T-helper 1 cell (primary cell): Measurements from ENCODE around the gene MED28.
"Not testable (repeated sequence)": the region's sequence is repeated elsewhere in the genome, so short reads cannot be mapped to it uniquely, and the experiment has no call there.

Source experiments
- DNase-seq, 5 donors: peaks; one replicate each; pipeline ENCODE4 v3.0.0-alpha.2; 2012 to 2020
- total RNA-seq, 4 donors: gene quantifications; one replicate each; lab custom pipeline; 2026; lab: John Stamatoyannopoulos, UW

The MED28 gene, protein sequence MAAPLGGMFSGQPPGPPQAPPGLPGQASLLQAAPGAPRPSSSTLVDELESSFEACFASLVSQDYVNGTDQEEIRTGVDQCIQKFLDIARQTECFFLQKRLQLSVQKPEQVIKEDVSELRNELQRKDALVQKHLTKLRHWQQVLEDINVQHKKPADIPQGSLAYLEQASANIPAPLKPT
- total RNA-seq, result 81.9 to 131 (median 104) reads per million in 4 donors

DNA sequence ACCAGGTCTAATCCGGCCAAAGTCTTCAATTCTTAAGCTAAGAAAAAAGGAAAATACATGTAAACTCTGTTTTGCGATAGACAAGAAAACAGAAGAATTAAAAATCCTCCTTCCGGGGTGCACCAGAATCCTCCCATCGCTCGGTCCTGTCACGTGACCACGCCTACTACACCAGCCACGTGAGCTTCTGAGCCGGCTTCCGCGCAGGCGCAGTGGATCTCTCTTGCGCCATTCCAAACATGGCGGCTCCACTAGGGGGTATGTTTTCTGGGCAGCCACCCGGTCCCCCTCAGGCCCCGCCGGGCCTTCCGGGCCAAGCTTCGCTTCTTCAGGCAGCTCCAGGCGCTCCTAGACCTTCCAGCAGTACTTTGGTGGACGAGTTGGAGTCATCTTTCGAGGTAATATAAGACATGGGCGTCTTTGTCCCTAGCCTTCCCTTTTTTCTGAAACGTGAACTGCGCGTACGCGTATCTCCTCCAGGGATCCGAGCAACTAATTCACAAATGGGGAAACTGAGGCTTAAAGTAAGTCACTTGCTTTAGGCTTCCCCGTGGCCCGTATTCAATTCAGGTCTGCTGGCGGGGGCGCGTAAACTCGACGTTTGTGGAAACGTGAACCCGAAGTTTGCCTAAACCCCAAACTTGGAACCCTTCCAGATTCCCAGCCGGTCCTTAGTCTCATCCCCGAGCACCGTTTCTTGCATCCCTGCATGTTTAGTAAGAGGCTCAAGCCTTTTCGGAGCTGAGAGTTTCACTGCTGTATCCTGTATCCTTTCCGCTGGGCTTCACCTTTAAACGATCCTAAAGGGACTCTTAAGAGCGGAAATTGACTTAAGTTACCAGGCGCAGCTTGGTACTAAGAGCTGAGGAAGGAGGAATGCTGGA, at the start of gene MED28:
TSS of gene MED28 (plus strand) at position 226 of the 884 bp plus-strand sequence. CDS start at position 240, 14 bp downstream.
- peak; percentile 94 to 97 (median 94) for DNase-seq

DNA sequence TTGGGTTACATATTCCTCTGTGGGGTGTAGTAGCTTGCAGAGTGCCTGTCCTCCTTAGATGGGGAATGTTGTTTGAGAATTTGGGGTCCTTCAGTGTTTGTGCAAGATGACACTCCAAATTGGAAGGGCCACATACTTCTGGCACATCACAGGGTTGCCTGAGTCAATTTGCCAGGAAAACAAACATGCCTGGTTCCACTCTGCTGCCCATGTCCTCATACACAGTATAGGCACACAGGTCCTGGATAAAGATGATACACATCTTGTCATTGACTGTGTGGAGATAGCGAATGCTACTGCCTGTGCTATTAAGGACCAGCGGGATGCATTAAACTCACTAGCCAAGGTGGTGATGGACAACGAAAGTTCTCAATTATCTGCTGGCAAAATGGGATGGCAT, 48.6 kb upstream of the MED28 start:
- no peak for DNase-seq

DNA sequence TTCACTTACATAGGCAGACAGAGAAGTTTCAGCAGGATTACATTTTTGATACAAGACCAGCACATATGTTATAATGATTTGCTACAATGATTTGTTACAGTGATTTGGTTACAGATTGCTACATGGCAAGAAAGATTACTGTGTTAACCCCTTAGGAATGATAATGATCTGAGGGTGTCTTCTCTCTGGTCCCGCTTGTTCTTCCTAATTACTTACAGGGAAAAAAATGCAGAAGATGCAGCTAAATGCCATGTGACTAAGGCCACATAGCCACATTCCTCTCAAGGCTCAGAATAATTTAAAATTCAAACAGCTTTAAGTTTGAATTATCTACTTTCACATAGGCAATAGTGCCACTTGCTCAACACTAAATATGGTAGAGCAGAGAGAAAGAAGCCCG, 47.2 kb upstream of the MED28 start:
- DNase-seq, result no peak

DNA sequence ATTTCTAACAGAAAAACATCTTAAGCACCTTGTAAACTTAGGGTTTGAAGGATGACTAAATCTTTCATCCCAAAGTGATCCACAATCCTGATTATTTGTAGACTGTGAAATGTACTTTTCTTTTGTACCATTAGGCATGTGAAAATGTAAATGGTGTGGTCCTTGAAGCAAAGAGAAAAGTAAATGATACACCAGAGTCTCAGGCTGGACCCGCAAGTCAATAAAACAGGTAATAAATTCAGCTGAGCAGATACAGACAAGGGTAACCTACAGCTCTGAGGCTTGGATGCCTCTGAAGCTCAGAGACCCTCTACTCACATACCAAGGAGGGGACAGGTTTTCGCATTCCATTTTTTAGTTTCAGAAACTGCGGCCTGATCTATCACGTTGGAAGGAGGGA, 40.2 kb upstream of the MED28 start:
- DNase-seq, result no peak

DNA sequence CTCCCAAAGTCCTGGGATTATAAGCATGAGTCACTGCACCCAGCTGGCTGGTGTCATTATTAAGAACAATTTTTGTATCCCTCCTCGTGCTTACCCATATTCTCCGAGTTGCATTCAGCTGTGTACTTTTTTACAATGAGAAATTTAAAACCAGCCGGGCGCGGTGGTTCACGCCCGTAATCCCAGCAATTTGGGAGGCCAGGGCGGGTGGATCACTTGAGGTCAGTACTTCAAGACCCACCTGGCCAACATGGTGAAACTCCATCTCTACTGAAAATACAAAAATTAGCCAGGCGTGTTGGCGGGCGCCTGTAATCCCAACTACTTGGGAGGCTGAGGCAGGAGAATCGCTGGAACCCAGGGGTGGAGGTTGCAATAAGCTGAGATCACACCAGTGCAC, 39.3 kb upstream of the MED28 start:
- not testable (repeated sequence) for DNase-seq

DNA sequence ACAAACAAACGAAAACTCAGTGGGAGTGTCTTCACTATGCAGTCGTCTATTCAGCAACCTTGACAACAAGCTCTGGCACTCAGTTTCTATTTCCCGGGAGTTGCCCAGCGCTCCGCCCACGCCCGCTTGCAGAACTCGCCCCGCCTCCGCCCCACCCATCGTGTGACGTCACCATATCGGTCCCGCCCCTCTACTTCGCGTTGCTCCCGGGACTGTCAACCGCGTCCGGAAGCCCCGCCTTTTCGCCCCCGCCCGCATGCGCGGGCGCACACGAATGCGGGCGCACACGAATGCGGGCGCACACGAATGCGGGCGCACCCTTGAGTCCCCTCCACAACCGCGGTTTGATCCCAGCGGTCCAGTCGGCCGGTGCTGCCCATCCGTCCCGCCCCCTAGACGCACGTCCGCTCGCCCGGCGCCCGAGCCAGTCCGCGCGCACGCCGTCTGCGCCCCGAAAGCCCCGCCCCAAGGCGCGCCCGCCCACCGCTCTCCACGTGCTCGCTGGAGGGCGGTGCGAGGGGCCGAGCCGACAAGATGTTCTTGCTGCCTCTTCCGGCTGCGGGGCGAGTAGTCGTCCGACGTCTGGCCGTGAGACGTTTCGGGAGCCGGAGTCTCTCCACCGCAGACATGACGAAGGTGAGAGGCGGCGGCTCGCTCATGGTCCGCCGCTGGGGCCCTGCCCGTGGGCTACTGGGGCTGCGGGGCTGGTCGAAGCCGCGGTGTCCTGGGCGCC, 37.3 kb upstream of the MED28 start, which contains the start of gene LAP3:
TSS of gene LAP3 (plus strand) at position 267 of the 733 bp plus-strand sequence. CDS start at position 535, 268 bp downstream.
- peak; percentile 95 to 99 (median 97) for DNase-seq

DNA sequence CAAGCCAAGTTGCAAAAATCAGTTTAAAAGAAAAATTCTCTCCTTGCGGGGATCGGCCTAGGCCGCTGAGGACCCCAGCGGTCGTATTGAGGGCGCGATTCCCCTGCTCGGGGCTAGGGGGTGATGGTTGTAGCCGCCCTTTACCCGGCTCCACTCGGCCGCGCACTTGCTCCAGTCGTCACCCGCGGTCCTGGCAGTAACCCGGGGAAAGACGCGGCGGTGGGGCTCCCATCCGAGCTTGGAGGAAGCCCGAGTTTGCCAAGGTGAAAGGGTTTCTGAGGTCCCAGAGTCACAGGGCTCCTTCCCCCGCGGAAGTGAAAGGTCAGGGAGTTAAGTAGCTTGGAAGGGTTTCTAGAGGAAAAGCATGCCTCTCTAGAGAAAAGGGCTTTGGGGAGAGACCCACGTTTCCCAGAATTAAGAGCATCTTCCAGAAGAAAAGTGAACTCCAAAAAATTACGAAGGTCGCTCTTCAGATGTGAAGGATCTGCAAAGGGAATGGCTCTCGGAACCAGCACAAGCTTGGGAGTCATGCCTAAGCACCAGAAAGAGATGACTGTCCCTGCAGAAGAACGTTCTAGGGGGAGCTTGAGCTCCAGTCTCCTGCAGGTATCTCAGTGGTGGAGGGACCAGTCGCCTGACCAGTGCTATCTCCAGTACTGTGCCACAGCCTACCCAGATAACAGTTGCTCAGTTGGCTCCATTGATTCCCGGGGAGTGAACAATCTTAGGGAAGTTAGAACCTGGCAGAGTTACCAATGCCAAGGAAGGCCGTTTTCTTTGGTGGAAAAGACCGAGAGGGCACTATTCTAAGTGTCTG, 36.6 kb upstream of the MED28 start:
- DNase-seq, result peak in 2 of 5 donors; percentile 2 to 21

DNA sequence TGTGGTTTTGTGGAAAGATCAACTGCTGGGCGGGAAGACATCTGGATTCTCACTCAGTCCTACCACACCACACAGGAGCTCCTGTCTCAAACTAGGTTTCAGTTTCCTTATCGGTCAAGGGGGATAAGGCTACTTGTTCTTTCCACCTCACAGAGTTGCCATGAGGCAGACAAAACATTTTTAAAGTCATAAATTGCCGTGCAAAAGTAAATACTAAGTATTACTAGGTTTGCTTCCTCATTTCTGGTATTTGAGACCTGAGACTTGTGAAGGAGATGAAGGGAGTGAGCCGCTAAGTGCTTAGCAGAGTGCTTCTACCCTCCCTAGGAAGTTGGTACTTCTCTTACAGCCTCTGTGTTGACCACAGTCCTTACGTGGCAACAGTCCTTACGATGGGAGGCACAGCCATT, 36.0 kb upstream of the MED28 start:
- DNase-seq, result peak in 1 of 5 donors; percentile 47

DNA sequence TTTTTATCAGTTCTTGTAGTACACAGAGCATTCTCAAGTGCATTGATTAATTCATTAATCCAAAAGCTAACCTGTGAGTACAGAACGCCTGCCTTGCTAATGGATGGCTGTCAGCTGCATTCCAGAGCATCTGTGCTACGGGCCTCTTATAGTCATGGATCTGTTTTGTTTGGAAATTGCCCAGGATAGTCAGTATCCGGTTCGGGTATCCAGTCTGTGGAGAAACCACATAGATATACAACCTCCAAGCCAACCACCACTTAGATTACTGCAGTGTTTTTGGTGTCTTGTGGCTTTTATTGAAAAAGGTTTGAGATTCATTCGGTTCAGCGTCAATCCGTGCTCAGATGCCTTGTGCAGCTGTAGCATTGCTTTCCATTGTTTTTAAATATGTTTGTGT, 33.5 kb upstream of the MED28 start:
- no peak for DNase-seq

DNA sequence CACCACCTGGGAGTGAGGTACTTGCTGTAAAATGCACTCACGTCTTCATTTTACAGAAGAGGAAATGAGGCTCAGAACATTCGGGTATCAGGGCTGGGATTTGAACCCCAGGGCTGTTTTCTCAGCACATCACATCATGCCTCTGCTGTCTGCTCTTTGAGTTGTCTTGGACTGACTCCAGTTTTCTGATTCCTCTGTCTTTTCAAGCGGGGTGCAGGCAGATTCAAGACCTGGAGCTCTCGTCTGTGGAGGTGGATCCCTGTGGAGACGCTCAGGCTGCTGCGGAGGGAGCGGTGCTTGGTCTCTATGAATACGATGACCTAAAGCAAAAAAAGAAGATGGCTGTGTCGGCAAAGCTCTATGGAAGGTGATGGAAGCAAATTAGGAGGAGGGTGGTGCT, 31.2 kb upstream of the MED28 start:
- DNase-seq, result no peak

DNA sequence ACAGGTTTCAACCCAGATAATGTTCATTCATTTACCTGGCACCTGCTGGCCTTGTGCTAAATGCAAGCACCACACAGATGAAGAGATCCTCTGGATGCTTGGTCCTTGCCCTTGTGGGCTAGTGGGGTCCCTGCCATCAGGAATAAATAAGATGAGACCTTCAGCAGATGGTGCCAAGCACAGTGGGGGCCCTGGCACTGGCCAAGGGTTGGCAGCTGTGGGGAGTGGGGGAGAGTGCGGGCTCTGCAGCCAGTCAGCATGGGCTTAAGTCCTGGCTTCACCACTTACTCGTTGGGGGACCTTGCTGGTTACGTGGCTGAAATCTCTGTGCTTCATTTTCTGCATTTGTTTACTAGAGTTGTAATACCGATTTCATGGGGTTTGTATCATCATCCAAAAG, 30.5 kb upstream of the MED28 start:
- DNase-seq, result no peak

DNA sequence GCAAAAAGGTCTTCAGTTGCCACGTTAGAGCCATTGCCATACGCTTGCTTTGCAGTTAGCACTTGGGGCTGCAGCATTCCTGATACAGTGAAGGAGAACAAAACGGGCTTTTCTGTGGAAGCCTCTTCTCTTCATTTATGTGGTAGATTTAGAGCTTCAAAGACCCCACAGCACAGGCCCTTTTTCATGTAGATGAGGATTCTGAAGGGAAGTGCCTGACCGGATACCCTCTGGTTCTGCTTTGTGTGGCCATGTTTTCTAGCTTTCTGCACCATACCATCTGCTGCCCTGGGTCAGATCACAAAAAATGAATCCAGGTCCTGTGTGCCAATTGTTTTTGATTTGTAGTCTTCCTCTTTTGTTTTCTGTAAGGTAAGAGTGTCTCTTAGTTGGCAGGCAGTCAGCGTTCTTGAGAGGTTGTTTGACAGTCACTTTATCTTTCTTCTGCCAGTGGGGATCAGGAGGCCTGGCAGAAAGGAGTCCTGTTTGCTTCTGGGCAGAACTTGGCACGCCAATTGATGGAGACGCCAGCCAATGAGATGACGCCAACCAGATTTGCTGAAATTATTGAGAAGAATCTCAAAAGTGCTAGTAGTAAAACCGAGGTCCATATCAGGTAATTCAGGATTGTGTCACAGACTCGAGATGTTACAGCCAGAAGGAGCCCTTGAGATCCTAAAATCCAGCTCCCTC, 29.8 kb upstream of the MED28 start:
- no peak for DNase-seq

DNA sequence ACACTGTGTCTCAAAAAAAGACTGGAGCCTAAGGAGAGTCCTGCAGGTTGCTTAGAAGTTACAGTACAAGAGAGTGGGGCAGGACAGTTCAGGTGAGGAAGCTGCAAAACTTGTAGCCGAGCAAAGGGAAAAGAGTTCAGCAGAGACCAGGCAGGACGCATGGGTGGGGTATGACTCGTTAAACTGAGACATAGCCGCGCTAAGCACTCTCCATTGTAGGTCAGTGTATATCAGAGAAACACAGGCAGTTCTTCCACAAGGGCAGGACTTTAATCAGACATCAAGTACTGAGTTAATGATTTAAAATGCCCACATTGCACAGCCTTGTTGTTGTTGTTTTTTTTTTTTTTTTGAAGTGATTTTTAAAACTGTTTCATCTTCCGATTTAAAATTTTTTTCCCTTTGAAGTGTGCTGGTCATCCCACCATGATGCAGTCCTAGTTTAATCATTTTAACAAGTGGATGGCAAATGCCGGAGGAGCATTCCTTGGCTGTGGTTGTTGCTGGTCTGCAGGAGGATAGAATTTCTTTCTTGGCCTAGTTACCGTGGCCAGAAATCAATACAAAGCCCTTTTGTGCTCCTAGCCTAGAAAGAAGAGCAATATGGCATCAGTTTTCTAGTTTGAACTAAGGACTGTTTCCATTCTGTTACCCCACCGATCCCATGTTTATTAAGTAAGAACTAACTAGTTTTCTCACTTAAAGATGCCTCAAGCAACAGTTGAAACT, 27.2 kb upstream of the MED28 start:
- DNase-seq, result no peak

DNA sequence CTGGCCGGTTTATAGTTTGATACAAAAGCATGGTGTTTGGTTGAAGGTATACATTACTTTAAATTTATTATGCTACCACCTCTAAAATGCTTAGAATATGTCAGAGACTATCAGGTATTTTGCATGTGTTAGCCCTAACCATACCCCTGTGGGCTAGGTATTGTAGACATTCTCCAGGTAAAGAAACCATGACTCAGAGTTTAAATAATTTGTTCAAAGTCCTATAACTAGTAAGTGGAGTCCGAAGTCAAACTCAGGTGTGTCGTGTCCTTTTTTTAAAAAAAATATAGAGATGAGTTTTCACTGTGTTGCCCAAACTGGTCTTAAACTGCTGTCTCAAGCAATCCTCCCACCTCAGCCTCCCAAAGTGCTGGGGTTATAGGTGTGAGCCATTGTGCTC, 25.1 kb upstream of the MED28 start:
- DNase-seq, result no peak

DNA sequence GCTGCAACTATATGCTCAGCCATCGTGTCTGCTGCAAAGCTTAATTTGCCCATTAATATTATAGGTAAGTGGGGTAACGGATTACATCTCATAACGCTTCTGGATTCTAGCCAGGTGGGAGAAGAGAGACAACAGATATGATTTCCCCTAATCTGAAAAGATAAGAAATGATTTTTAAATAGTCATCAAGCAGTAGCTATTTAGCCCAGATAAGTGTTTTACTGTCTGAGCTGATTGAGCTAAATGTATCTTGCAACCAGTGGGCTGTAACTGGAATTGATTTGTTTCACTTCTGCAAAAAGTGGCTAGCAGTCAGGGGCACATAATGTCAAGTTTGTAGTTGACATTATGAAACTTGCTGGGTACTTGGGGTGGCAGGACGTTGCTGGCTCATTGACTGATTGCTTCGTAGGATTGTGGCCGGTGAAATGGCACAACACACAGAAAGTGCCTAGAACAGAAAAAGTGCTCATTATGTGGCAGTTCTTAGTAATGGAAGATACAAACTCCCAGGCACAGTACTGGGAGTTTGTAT, 18.9 kb upstream of the MED28 start:
- no peak for DNase-seq

DNA sequence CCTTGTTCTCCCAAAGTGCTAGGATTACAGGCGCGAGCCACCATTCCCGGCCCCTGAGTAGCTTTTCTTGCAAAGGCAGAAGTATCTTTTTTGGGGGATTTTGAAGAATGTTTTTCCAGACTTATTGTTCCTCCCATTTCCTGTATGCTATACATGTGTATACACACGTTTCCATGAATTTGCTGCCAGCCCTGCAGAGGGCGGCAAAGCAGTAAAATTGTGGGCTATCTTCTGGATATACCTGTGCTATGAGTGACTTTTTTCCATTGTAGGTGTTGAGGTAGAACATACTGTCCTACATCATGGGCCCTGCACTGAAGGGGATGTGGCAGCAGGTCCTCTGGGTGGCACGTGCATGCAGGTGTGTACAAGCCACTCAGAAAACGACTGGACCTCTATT, 16.9 kb upstream of the MED28 start:
- no peak for DNase-seq

DNA sequence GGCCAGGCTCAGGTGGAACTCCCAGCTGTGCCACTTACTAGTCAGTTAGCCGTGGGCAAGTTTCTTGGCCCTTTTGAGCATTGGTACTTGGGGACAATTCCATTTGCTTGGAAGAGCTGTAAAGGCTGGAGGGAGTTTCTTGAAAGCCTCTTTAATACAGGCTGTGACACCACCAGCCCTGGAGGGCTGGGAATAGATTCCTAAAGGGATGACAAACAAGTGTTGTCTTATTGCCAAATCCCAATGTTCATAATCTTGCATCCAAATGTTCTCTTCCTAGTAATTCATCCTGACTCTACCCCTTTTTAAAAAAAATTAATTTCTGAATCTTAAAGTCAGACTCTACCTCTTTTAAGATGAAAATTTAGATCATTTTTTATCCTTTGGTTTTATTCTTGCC, 14.6 kb upstream of the MED28 start:
- no peak for DNase-seq

DNA sequence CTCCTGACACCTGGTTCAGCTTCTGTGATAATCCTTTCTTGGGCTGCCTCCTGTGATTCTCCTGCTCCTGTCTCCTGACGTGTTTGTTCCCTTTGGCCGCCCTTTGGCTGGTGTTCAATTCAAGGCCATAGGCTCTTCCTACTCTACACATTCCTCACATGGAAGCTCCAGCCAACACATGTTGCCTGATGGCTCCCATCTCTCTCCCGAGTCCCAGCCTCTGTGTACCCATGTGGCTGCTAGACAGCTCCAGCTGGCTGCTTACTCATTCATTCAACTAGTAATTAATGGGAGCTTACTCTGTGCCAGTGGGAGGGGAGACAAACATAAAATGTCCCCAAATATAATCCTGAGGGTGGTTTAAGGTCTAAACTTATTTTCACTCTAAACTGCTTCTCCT, 9.2 kb upstream of the MED28 start:
- DNase-seq, result no peak

DNA sequence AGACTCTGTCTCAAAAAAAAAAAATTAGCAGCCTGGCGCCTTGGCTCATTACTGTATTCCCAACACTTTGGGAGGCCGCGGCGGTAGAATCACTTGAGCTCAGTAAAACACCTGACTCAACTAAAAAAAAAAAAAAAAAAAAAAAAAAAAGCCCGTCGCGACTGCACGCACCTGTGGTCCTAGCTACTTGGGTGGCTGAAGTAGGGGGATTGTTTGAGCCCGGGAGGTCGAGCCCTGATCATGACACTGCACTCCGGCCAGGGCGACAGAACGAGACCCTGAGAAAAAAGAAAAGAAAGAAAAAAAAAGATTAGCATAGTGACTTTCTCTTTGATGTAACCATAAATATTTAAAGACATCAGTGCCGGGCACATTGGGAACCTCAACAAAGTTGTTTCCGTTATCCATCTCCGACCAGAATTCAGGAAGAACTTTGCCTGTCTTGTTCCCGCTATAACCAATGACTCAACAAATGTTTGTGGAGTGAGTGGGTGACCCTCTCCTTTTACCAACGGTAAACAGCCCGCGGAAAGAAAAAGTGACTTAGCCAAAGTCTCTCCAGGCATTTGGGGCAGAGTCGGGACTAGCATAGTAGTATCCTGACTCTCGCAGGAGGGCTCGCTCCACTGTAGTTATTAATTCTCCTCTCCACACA, 553 bp upstream of the MED28 start:
- peak in 3 of 5 donors; percentile 13 to 20 (median 15) for DNase-seq

DNA sequence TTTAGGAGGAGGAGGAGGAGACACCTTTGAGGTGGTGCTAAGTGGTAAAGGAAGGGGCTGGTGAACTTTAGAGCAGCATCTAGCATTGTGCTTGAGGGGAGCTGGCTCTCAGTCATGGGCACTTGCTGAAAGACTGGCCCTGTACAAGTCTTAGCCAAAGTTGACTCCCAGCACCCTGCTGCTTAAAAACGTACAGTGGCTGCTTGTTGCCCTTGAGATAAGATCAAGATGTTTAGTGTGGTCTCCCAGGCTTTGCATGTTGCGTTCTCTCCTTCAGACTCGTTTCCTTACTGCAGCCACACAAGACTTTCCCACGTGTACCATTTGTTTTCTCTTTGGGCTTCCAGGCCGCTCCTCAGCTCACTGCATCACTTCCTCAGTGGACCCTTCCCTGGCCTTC, 1.8 kb downstream of the MED28 start:
- DNase-seq, result no peak
